Measurements from ENCODE around the gene USP6.
"Not testable (repeated sequence)": the region's sequence is repeated elsewhere in the genome, so short reads cannot be mapped to it uniquely, and the experiment has no call there.

USP6 gene

DNA sequence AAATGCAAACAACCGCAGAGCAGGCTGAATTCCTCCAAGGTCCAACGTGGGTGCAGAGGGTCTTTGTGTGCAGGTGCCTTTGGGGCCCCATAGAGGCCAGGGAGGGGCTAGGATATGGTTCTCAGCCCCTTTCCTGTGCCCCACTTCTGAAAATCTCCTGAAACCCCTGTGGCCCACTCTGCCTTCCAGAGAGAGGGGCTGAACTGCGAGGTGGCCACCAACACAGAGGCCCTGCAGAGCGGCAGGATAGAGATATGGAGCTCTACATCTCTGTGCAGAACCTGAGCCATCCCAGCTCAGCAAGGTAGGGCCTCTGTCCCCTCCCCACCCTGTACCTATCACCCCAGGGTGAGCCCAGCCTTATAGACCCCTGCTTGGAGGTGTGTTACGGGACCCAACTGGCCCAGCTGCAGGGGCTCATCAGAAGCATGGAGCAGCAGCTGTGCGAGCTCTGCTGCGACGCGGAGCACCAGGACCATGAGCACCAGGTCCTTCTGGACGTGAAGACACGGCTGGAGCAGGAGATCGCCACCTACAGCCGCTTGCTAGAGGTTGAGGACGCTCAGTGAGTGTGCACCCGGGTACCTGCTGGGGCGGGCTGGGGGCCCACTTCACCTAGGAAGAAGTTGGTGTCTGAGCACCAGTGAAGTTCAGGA lies 5.5 kb downstream of the USP6 start:
- DNase-seq (ENCODE audit: low spot score) (no peak), FAIRE-seq (no peak)

- not testable (repeated sequence) for DNase-seq (ENCODE audit: low spot score); FAIRE-seq
Measured at GRCh38 chr17:5122056-5122455, 6.2 kb downstream of the USP6 start.

GRCh38 chr17:5122586-5123342 lies 6.9 kb downstream of the USP6 start:
- no peak for DNase-seq (ENCODE audit: low spot score)
- FAIRE-seq = no peak

DNA sequence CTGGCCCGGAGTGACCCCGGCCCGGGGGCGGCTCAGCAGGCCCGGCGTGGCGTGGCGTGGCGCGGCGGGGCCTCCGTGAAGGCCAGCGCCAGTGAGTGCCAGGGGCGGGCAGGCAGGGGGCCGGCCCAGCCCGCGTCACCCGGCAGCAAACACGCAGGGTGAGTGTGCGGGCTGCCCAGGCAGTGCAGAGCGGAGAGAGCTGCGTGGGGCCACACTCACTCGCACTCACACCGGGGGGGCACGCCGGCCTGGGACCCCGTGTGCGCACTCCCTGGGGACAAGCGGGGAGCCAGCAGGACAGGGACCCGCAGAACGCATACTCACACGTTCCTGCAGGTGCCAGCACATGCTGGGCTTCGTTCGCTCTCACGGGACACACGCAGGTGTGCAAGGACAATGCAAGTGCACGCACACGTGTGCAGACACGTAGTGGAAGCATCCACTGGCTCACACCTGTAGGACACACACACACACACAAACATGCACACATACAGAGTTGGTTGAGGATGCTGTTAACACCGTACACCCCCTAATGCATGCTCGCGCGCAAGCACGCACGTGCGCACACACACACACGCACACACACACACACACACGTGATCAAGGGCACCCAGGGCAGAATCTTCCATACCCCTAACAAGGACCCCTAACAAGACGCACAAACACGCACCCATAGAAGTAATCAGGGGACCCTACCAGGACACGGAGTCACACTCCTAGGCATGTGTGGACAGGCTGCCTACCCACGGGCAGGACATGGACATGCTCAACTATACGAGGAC lies 7.7 kb downstream of the USP6 start:
- FAIRE-seq (no peak), DNase-seq (ENCODE audit: low spot score) (no peak)

- not testable (repeated sequence) for FAIRE-seq; DNase-seq (ENCODE audit: low spot score)
Measured at GRCh38 chr17:5124125-5124760, 8.4 kb downstream of the USP6 start.

- not testable (repeated sequence) for FAIRE-seq; DNase-seq (ENCODE audit: low spot score)
Measured at GRCh38 chr17:5124896-5125295, 9.1 kb downstream of the USP6 start.

- DNase-seq (ENCODE audit: low spot score) = no peak
- FAIRE-seq = no peak
Measured at GRCh38 chr17:5126719-5127488, 11.1 kb downstream of the USP6 start.

GRCh38 chr17:5127910-5128309 lies 12.1 kb downstream of the USP6 start:
- FAIRE-seq (no peak), DNase-seq (ENCODE audit: low spot score) (no peak)

- not testable (repeated sequence) for FAIRE-seq; DNase-seq (ENCODE audit: low spot score)
Measured at GRCh38 chr17:5128387-5128786, 12.6 kb downstream of the USP6 start.

GRCh38 chr17:5128905-5129535 lies 13.2 kb downstream of the USP6 start:
- FAIRE-seq = no peak

GRCh38 chr17:5129770-5130169 lies 13.9 kb downstream of the USP6 start:
- FAIRE-seq; DNase-seq (ENCODE audit: low spot score): not testable (repeated sequence)

More at GRCh38 chr17:5128905-5129535, 13.2 kb downstream of the USP6 start:
- no peak for DNase-seq (ENCODE audit: low spot score)

- not testable (repeated sequence) for DNase-seq (ENCODE audit: low spot score); FAIRE-seq
Measured at GRCh38 chr17:5130261-5130660, 14.4 kb downstream of the USP6 start.

DNA sequence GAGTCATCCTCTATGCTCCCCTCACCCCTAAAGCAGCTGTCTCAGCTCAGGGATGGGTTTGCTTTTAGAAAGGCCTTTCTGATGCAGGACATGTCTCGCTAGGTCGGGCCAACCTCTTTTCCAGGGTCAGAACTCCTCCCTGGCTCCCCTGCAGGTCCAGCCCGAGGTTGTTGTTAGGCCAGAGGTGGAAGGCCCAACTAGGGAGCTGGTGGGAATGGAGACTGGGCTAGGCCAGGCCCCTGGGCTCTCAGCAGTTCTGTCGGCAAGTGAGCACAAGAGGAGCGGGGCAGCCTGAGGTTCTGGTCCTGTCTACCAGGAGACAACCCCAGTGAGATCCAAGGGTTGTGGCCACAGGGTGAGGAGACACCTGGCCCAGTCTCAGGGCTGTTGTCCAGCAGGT lies 14.9 kb downstream of the USP6 start:
- FAIRE-seq = not testable (repeated sequence)

DNA sequence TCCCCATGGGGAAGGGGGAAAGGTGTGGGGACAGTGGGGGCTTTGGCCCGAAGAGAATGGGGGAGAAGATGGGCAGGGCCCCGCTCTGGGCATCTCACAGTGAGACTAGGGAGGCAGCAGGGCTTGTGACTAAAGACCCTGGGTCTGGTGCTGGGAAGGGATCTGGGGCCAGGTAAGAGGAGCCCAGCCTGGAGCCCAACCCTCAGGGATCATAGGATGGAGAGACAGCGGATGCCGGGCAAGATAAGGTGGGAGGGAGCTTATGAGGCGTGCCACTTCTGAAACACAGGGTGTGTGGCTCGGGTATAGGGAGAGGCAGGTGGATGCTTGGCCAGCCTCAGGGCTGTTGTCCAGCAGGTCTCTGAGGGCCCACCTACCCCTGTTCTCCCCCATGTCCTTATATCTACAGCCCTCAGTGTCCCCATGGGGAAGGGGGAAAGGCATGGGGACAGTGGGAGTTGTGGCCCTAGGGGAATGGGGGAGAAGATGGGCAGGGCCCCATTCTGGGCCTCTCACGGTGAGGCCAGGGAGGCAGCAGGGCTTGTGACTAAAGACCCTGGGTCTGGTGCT lies 15.4 kb downstream of the USP6 start:
- no peak for DNase-seq (ENCODE audit: low spot score)
- no peak for FAIRE-seq

More for the DNA sequence above, 14.9 kb downstream of the USP6 start:
- DNase-seq (ENCODE audit: low spot score) = not testable (repeated sequence)

- not testable (repeated sequence) for DNase-seq (ENCODE audit: low spot score); FAIRE-seq
Measured at GRCh38 chr17:5131799-5132502, 16.1 kb downstream of the USP6 start.

DNA sequence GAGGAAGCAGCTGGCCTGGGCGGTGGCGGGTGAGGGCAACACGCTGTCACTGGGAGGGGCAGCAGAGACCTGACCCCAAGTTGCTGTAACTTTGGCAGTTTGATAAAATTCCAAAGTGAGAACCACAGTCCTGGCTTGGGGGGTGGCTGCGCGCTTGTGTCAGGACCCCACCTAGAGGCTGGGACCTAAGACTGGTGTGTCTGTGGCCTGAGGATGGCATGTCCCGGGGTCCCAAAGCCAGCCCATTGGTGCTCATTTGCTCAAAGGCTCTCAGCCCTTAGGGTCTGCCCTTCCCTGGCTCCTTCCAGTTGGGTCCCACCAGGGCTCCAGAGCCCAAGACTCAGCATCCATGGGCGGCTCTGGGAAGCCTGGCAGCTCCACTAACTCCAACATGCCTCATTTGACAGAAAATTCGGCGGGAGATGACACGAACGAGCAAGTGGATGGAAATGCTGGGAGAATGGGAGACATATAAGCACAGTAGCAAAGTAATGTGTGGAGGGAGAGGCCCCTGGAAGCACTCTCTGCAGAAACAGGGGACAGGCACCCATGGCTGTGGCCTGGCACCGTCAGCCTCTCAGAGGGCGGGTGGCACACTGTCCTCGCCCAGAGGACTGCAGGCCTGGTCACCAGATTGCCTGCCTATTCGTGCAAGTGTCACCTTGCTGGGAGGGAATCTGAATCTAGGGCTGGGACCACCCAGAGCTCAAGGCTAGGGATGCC lies 16.8 kb downstream of the USP6 start:
- DNase-seq (ENCODE audit: low spot score); FAIRE-seq: not testable (repeated sequence)

DNA sequence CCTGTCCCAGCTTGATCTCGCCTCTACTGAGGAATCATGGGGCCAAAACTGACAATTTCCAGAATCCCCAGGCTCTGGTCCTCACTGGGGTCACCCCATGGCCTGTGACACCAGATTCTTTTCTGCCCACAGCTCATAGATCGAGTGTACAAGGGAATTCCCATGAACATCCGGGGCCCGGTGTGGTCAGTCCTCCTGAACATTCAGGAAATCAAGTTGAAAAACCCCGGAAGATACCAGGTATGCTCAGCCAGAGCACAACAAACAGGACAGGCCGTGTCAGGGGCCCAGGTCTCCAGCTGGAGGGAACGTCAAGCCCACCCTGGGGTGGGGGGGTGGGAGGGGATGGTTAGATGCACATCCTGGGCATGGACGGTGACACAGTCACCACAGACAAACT lies 17.5 kb downstream of the USP6 start:
- FAIRE-seq (no peak), DNase-seq (ENCODE audit: low spot score) (no peak)

DNA sequence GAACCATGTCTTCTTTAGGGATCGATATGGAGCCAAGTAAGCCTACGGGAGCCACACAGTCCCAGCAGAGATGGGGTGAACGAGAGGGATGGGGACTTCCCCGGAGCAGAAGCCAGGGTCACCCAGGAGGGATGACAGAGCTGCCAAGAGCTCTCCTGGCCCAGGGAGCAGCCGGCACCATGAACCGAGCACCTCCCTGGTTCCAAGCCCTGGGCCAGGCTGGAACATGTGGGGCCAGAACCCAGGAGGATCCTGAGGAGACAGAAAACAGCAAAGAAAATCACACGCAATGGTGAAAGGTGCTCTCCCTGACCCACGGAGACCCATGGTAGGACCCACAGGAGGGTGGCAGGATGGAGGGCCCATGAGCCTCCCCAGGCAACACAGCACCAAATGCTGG lies 18.1 kb downstream of the USP6 start:
- FAIRE-seq; DNase-seq (ENCODE audit: low spot score): not testable (repeated sequence)

All from RCC 7860 (cell line).